KOPT-K1 (cell line): ENCODE data around the gene LDHAL6A.
"Not testable (repeated sequence)": the region's sequence is repeated elsewhere in the genome, so short reads cannot be mapped to it uniquely, and the experiment has no call there.

Source experiments
- H3K27ac ChIP-seq: fragments of 200-600 bp; sonication (generic); 2 replicates; pipeline ENCODE4 v1.5.1; 2016; ENCODE audit warnings: antibody characterized with exemption, mild to moderate bottlenecking, low read depth, low read length; ENCODE audit not compliant: poor library complexity, severe bottlenecking
- H3K36me3 ChIP-seq: fragments of 200-600 bp; sonication (generic); 2 replicates; pipeline ENCODE4 v1.5.1; 2017; ENCODE audit warnings: antibody characterized with exemption, mild to moderate bottlenecking, low read length, moderate library complexity; ENCODE audit not compliant: insufficient read depth
- H3K9me3 ChIP-seq: fragments of 200-600 bp; sonication (generic); 2 replicates; pipeline ENCODE4 v1.5.1; 2017; ENCODE audit warnings: antibody characterized with exemption, low read length, mild to moderate bottlenecking; ENCODE audit not compliant: insufficient read depth, poor library complexity, severe bottlenecking

Gene LDHAL6A

GRCh38 chr11:18455686-18456372 is at the start of gene LDHAL6A:
TSS of gene LDHAL6A (plus strand) at chr11:18455856. CDS start at chr11:18456681, 825 bp downstream.
- H3K9me3 ChIP-seq: no peaks in the 10 kb centered on the region
- no peak within 1 kb of the TSS for H3K27ac ChIP-seq
- H3K36me3 ChIP-seq: no peaks in the 10 kb centered on the region

DNA sequence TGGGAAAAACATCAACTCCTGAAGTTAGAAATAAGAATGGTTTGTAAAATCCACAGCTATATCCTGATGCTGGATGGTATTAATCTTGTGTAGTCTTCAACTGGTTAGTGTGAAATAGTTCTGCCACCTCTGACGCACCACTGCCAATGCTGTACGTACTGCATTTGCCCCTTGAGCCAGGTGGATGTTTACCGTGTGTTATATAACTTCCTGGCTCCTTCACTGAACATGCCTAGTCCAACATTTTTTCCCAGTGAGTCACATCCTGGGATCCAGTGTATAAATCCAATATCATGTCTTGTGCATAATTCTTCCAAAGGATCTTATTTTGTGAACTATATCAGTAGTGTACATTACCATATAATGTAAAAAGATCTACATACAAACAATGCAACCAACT is 48.3 kb upstream of the LDHAL6A start:
- peaks cover 68% of the 10 kb centered on the region for H3K36me3 ChIP-seq
- H3K27ac ChIP-seq: not testable (repeated sequence)

GRCh38 chr11:18408558-18409291 is 46.9 kb upstream of the LDHAL6A start:
- no peak overlapping the region for H3K27ac ChIP-seq
- peaks cover 55% of the 10 kb centered on the region for H3K36me3 ChIP-seq
- H3K9me3 ChIP-seq: no peaks in the 10 kb centered on the region

More for the DNA sequence above, 48.3 kb upstream of the LDHAL6A start:
- H3K9me3 ChIP-seq: not testable (repeated sequence)

DNA sequence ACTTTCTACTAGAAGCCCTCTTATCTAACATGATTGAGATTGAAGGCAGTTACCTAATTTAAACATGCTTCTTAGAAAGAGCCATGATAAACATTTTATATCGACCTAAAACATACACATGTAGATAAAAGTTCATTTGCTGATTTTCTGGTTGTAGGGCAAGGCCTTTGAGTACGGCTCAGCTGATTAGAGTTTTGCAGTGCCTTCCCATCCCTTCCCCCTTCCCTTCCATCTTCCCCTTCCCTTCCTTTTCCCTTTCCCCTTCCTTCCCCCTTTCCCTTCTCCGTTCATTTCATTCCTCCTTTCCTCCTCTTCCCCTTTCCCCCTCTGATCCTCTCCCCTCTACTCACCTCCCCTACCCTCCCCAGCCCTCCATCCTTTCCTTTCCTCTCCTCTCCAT is 39.2 kb upstream of the LDHAL6A start:
- no peak overlapping the region for H3K27ac ChIP-seq
- H3K36me3 ChIP-seq: no peaks in the 10 kb centered on the region
- H3K9me3 ChIP-seq: no peaks in the 10 kb centered on the region

DNA sequence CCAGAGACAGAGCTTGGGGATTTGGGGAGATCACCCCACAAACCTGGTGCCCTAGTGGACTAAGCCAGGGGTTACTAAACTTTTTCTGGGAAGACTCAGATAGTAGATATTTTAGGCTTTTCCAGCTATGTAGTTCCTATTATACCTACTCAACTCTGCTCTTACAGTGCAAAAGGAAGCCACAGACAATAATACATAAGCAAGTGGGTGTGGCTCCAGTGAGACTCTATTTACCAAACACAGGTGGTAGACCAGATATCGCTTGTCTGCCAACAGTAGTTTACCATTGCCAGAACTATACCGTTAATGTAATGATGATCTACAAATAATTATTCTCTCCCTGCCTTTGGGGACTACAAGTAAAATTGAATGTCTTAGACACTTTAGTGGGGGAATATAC is 36.6 kb upstream of the LDHAL6A start:
- Histone ChIP-seq H3K36me3 (no peaks in the 10 kb centered on the region), H3K9me3 (no peaks in the 10 kb centered on the region), H3K27ac (no peak overlapping the region)

GRCh38 chr11:18420067-18420466 is 35.6 kb upstream of the LDHAL6A start:
- H3K27ac ChIP-seq: no peak overlapping the region
- H3K9me3 ChIP-seq: no peaks in the 10 kb centered on the region
- H3K36me3 ChIP-seq: no peaks in the 10 kb centered on the region

DNA sequence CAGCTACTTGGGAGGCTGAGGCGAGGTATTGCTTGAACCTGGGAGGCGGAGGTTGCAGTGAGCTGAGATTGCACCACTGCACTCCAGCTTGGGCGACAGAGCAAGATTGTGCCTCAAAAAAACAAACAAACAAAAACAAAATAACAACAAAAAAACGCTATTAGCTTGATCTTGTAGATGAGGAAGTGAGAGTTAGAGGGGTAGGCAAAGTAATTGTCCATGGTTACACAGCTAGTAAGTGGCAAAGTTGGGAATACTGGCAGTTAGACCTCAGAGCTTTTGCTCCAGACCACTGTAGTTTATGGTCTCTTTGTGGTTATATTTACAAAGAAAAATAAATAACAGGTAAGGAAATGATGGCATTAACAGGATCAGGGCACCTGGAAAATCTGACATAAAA is 28.4 kb upstream of the LDHAL6A start:
- Histone ChIP-seq H3K9me3 (no peaks in the 10 kb centered on the region), H3K36me3 (no peaks in the 10 kb centered on the region), H3K27ac (no peak overlapping the region)

DNA sequence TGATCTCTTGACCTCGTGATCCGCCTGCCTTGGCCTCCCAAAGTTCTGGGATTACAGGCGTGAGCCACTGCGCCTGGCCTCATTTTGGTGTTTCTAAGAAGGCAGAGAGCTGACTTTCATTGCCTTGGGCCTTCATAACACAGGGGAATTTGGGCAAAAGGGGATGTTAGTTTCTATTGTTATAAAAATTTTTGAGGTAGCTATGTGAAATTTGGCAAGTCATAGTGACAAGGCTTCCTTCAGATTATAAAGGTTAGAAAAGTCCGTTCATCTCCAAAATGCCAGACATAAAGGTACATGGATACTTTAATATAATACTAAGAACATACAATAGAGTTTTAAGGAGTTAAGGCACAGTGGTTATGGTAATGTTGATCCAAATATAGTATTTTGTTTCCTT is 26.3 kb upstream of the LDHAL6A start:
- H3K36me3 ChIP-seq: no peaks in the 10 kb centered on the region
- H3K27ac ChIP-seq: no peak overlapping the region
- no peaks in the 10 kb centered on the region for H3K9me3 ChIP-seq

- no peaks in the 10 kb centered on the region for H3K36me3 ChIP-seq
- H3K27ac ChIP-seq: no peak overlapping the region
- H3K9me3 ChIP-seq: peaks cover 10% of the 10 kb centered on the region
Observed at GRCh38 chr11:18438691-18439090, 17.0 kb upstream of the LDHAL6A start.

- Histone ChIP-seq H3K36me3 (no peaks in the 10 kb centered on the region), H3K9me3 (no peaks in the 10 kb centered on the region), H3K27ac (no peak overlapping the region)
Observed at GRCh38 chr11:18449251-18449650, 6.4 kb upstream of the LDHAL6A start.

DNA sequence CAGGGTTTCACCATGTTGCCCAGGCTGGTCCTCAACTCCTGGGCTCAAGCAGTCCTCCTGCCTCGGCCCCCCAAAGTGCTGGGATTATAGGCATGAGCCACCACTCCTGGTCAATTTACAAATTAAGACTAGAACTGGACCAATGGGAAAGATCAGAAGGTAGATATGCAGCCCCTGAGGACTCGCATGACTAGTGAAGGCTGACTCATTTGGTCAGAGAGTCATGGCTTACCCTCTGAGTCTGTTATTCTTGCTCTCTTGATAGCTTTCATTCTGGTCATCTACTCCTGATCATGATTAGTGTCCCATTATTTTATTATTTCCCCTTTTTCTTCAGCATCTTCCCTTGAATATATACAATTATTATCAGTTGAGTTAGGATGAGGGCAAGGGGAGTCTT is 2.7 kb upstream of the LDHAL6A start:
- Histone ChIP-seq H3K9me3 (no peaks in the 10 kb centered on the region), H3K27ac (no peak overlapping the region), H3K36me3 (no peaks in the 10 kb centered on the region)

DNA sequence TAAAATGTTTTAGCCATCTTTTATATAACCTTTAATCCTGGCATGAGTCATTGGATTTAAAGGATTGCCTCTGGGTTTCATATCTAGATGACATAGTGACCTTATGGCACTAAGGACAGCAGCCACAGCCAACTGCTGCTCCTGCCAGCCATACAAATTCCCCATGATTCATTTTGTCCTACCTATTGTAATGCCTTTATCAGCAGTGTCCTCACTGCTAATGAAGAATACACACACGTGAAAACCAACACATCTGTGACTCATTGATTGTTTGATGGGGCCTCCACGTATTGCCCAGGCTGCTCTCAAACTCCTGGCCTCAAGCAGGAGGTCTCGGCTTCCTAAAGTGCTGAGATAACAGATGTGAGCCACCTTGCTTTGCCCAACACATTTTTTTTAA is 1.8 kb downstream of the LDHAL6A start:
- Histone ChIP-seq H3K36me3 (no peaks in the 10 kb centered on the region), H3K9me3 (no peaks in the 10 kb centered on the region), H3K27ac (no peak overlapping the region)

DNA sequence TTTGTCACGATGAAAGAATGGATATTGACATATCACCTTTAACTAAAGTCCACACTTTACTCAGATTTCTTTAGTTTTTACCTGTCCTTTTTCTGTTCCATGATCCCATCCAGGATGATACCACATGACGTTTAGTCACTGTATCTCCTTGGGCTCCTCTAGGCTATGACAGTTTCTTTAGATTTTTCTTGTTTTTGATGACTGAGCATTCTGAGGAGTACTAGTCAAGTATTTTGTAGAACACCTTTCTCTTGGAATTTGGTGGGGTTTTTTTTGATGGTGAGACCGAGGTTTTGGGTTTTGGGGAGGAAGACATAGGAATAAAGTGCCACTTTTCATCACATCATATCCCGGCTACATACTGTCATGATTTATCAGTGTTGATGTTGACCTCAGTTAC is 4.0 kb downstream of the LDHAL6A start:
- no peaks in the 10 kb centered on the region for H3K36me3 ChIP-seq
- no peaks in the 10 kb centered on the region for H3K9me3 ChIP-seq
- H3K27ac ChIP-seq: no peak overlapping the region

- no peaks in the 10 kb centered on the region for H3K9me3 ChIP-seq
- no peak overlapping the region for H3K27ac ChIP-seq
Observed at GRCh38 chr11:18461909-18462308, 6.3 kb downstream of the LDHAL6A start.

GRCh38 chr11:18463439-18463838 is 7.8 kb downstream of the LDHAL6A start:
- H3K36me3 ChIP-seq: no peaks in the 10 kb centered on the region

More at GRCh38 chr11:18461909-18462308, 6.3 kb downstream of the LDHAL6A start:
- H3K36me3 ChIP-seq: no peaks in the 10 kb centered on the region

DNA sequence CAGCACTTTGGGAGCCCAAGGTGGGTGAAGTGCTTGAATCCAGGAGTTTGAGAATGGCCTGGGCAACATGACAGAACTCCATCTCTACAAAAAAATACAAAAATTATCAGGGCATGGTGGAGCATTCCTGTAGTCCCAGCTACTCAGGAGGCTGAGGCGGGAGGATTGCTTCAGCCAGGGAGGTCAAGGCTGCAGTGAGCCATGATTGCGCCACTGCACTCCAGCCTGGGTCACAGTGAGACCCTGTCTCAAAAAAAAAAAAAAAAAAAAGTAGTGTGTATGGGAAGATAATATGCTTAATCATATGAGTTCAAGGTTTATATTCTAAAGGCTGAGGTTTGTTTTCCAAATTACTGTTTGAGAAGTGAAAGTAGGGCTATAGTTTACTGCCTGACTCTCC is 10.7 kb downstream of the LDHAL6A start:
- H3K27ac ChIP-seq: no peak overlapping the region
- H3K36me3 ChIP-seq: no peaks in the 10 kb centered on the region
- H3K9me3 ChIP-seq: no peaks in the 10 kb centered on the region

More at GRCh38 chr11:18463439-18463838, 7.8 kb downstream of the LDHAL6A start:
- no peaks in the 10 kb centered on the region for H3K9me3 ChIP-seq
- no peak overlapping the region for H3K27ac ChIP-seq
